IMR-90 (cell line): ENCODE results near the gene TYRP1.

Experiments used
- BHLHE40 ChIP-seq: fragments of 150-350 bp; IDR thresholded peaks from 2 replicates; pipeline ENCODE4 v1.6.1; 2016; ENCODE audit warnings: mild to moderate bottlenecking, low read depth, low read length
- CEBPB ChIP-seq: IDR thresholded peaks from 2 replicates; pipeline ENCODE4 v1.6.1; 2012; ENCODE audit warnings: low read depth, low read length, improper control_type of control experiment
- CHD1 ChIP-seq: IDR thresholded peaks from 2 replicates; pipeline ENCODE4 v1.6.1; 2012; ENCODE audit warnings: low read depth, low read length, improper control_type of control experiment
- CTCF ChIP-seq: conservative IDR thresholded peaks from 2 replicates; pipeline ENCODE4 v1.5.1; 2012; ENCODE audit warnings: mild to moderate bottlenecking, low read depth, low read length, improper control_type of control experiment
- FOS ChIP-seq: fragments of 150-350 bp; IDR thresholded peaks from 2 replicates; pipeline ENCODE4 v1.6.1; 2016; ENCODE audit warnings: low read depth, low read length
- MAFK ChIP-seq: IDR thresholded peaks from 2 replicates; pipeline ENCODE4 v1.6.1; 2012; ENCODE audit warnings: low read depth, low read length, improper control_type of control experiment
- MXI1 ChIP-seq: IDR thresholded peaks from 2 replicates; pipeline ENCODE4 v1.6.1; 2012; ENCODE audit warnings: low read depth, mild to moderate bottlenecking, low read length, moderate library complexity, borderline replicate concordance
- NFE2L2 ChIP-seq: fragments of 150-350 bp; IDR thresholded peaks from 2 replicates; pipeline ENCODE4 v1.6.1; 2016; ENCODE audit warnings: low read depth, mild to moderate bottlenecking, low read length
- POLR2A ChIP-seq: IDR thresholded peaks from 2 replicates; pipeline ENCODE4 v1.6.1; 2012; ENCODE audit warnings: mild to moderate bottlenecking, low read depth, low read length
- RAD21 ChIP-seq: IDR thresholded peaks from 2 replicates; pipeline ENCODE4 v1.6.1; 2012; ENCODE audit warnings: low read length, improper control_type of control experiment
- RCOR1 ChIP-seq: IDR thresholded peaks from 2 replicates; pipeline ENCODE4 v1.6.1; 2012; ENCODE audit warnings: mild to moderate bottlenecking, low read length, improper control_type of control experiment; ENCODE audit not compliant: insufficient replicate concordance
- RFX5 ChIP-seq: IDR thresholded peaks from 2 replicates; pipeline ENCODE4 v1.8.0; 2012; ENCODE audit warnings: low read depth, mild to moderate bottlenecking, low read length, moderate library complexity
- USF2 ChIP-seq: fragments of 150-350 bp; IDR thresholded peaks from 2 replicates; pipeline ENCODE4 v1.6.1; 2017; ENCODE audit warnings: mild to moderate bottlenecking, antibody characterized with exemption, low read length, low read depth
- TF ChIP-seq, protein P1 (sequence below): fragments of 150-350 bp; IDR thresholded peaks from 2 replicates; pipeline ENCODE4 v1.6.1; 2016; ENCODE audit warnings: low read depth, mild to moderate bottlenecking, low read length, moderate library complexity, borderline replicate concordance

DNA sequence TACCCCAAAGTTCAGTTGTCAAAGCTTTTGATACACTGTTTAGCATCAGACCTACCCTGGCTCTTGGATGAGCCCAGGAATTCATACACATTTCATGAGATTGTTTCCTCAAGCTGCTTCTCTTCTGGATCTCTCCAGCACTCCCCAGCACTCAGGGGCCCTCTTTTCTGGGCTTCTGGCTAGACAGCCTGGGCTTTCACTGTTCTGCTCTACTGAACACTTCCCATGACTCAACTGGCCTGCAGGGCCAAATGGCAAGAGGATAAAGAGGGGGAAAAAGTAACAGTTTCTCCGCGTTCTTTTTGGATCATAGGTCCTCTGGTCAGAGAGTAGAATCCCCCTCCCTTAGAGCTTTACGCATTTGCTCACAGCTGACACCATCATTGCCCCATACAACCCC, 60.7 kb downstream of the TYRP1 start:
- TF ChIP-seq MXI1, result no peak
- TF ChIP-seq POLR2A, result no peak
- TF ChIP-seq CTCF, result no peak
- TF ChIP-seq RFX5, result no peak
- no peak for TF ChIP-seq CHD1
- TF ChIP-seq, protein P1, sequence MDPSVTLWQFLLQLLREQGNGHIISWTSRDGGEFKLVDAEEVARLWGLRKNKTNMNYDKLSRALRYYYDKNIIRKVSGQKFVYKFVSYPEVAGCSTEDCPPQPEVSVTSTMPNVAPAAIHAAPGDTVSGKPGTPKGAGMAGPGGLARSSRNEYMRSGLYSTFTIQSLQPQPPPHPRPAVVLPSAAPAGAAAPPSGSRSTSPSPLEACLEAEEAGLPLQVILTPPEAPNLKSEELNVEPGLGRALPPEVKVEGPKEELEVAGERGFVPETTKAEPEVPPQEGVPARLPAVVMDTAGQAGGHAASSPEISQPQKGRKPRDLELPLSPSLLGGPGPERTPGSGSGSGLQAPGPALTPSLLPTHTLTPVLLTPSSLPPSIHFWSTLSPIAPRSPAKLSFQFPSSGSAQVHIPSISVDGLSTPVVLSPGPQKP, result no peak
- no peak for TF ChIP-seq RAD21
- no peak for TF ChIP-seq NFE2L2
- no peak for TF ChIP-seq USF2
- TF ChIP-seq FOS, result no peak
- TF ChIP-seq BHLHE40, result no peak
- TF ChIP-seq MAFK, result no peak
- no peak for TF ChIP-seq RCOR1
- TF ChIP-seq CEBPB, result no peak
